ENCODE measurements around the gene GTF2E1.

DNA sequence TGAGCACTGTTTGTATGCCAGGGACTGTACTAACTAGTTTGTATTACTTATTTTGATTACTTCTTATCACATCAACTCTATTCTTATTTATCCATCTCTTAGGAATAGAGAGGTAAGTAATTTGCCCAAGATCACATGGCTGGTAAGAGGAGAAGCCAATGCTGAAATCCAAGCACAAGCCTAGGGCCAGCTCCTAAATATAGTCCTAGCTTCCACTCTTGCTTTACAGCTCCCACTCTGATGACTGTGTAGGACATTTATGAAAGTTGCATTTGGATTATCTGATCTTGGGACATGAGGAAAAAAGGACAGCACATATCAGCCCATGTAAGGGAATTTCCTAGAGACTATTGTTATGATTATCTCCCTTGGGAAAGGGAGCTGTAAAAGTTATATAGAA lies 58.1 kb downstream of the GTF2E1 start:
- TF ChIP-seq FOXA1 (IDR thresholded peaks at IDR 0.05) (no peak), NFRKB (IDR thresholded peaks at IDR 0.05) (no peak), FOXM1 (IDR thresholded peaks at IDR 0.05; ENCODE audit: borderline replicate concordance) (no peak), CTBP1 (IDR thresholded peaks at IDR 0.05; ENCODE audit: borderline replicate concordance) (no peak), HDGF (IDR thresholded peaks at IDR 0.05; ENCODE audit: borderline replicate concordance) (no peak), SUZ12 (IDR thresholded peaks at IDR 0.05) (no peak), SP1 (IDR thresholded peaks at IDR 0.05) (no peak), ELF4 (IDR thresholded peaks at IDR 0.05) (no peak)
